WTC11 (cell line): ENCODE data around the gene CRACR2A. TPM values are rescaled to one million over a fixed set of nuclear protein-coding genes. Genes with fewer than 3 reads are reported as not detected.

Source experiments
- ATAC-seq: fragments of 200-7000 bp; cut with Tn5 transposase; 2 replicates; pipeline ENCODE4 v1.10.0; 2021; ENCODE audit warnings: mild to moderate bottlenecking, moderate library complexity
- CTCF ChIA-PET: fragments of 300-600 bp; sonication (Branson Sonifier 250); formaldehyde crosslinking; loops from one replicate; lab custom pipeline; 2021; ENCODE audit warnings: antibody characterized with exemption; lab: Charles Lee
- POLR2A ChIA-PET: fragments of 350-600 bp; sonication (Branson Sonifier 250); formaldehyde crosslinking; loops from one replicate; lab custom pipeline; 2021; ENCODE audit warnings: antibody characterized with exemption; lab: Charles Lee
- DNase-seq: peaks from one replicate; pipeline ENCODE4 v3.0.0; 2021; ENCODE audit warnings: low spot score
- H3K27ac Mint-ChIP-seq: 2 replicates; pipeline ENCODE4 v1.8.0; 2021; ENCODE audit warnings: mixed read lengths
- H3K27me3 Mint-ChIP-seq: 2 replicates; pipeline ENCODE4 v1.8.0; 2021; ENCODE audit warnings: low read depth, mild to moderate bottlenecking, moderate library complexity, mixed read lengths
- H3K36me3 Mint-ChIP-seq: 2 replicates; pipeline ENCODE4 v1.8.0; 2021; ENCODE audit warnings: mixed read lengths
- H3K4me1 Mint-ChIP-seq: 2 replicates; pipeline ENCODE4 v1.8.0; 2022; ENCODE audit warnings: mixed read lengths
- H3K4me3 Mint-ChIP-seq: 2 replicates; pipeline ENCODE4 v1.8.0; 2021; ENCODE audit warnings: mild to moderate bottlenecking, moderate library complexity, mixed read lengths
- H3K9me3 Mint-ChIP-seq: 2 replicates; pipeline ENCODE4 v1.8.0; 2021; ENCODE audit warnings: mixed read lengths
- CBFB ChIP-seq: sonication (generic); formaldehyde crosslinking; IDR thresholded peaks from 2 replicates; pipeline ENCODE4 v1.8.1; 2022; ENCODE audit warnings: mild to moderate bottlenecking, low read depth, missing genetic modification reagents
- CREM ChIP-seq: sonication (generic); formaldehyde crosslinking; IDR thresholded peaks from 2 replicates; pipeline ENCODE4 v1.8.1; 2022; ENCODE audit warnings: mild to moderate bottlenecking, missing genetic modification reagents, moderate library complexity
- ESRRA ChIP-seq: sonication (generic); formaldehyde crosslinking; IDR thresholded peaks from 2 replicates; pipeline ENCODE4 v1.8.1; 2022; ENCODE audit warnings: mild to moderate bottlenecking, missing genetic modification reagents, borderline replicate concordance
- FOXJ3 ChIP-seq: sonication (generic); formaldehyde crosslinking; IDR thresholded peaks from 2 replicates; pipeline ENCODE4 v1.9.0; 2021; ENCODE audit warnings: missing genetic modification reagents, mild to moderate bottlenecking, borderline replicate concordance
- FOXK1 ChIP-seq: sonication (generic); formaldehyde crosslinking; IDR thresholded peaks from 2 replicates; pipeline ENCODE4 v1.8.0; 2022; ENCODE audit warnings: mild to moderate bottlenecking, moderate library complexity, missing genetic modification reagents
- FOXP1 ChIP-seq: sonication (generic); formaldehyde crosslinking; IDR thresholded peaks from 2 replicates; pipeline ENCODE4 v1.8.0; 2022; ENCODE audit warnings: missing genetic modification reagents, mild to moderate bottlenecking, moderate library complexity, borderline replicate concordance
- JAZF1 ChIP-seq: fragments of 250-450 bp; sonication (Bioruptor Pico); IDR thresholded peaks from 2 replicates; pipeline ENCODE4 v1.9.0; 2021; ENCODE audit warnings: moderate library complexity, mild to moderate bottlenecking, inconsistent platforms
- JUN ChIP-seq: sonication (generic); formaldehyde crosslinking; IDR thresholded peaks from 2 replicates; pipeline ENCODE4 v1.8.0; 2023; ENCODE audit warnings: mild to moderate bottlenecking, missing genetic modification reagents
- MLX ChIP-seq: sonication (generic); formaldehyde crosslinking; IDR thresholded peaks from 2 replicates; pipeline ENCODE4 v1.8.1; 2023; ENCODE audit warnings: mild to moderate bottlenecking, missing genetic modification reagents, moderate library complexity
- NFATC4 ChIP-seq: fragments of 250-450 bp; sonication (Bioruptor Pico); IDR thresholded peaks from 2 replicates; pipeline ENCODE4 v1.9.0; 2021; ENCODE audit warnings: mild to moderate bottlenecking
- NFE2L1 ChIP-seq: sonication (generic); formaldehyde crosslinking; IDR thresholded peaks from 2 replicates; pipeline ENCODE4 v1.8.1; 2023; ENCODE audit warnings: missing genetic modification reagents
- NR2C2 ChIP-seq: sonication (generic); formaldehyde crosslinking; IDR thresholded peaks from 2 replicates; pipeline ENCODE4 v1.8.0; 2022; ENCODE audit warnings: mild to moderate bottlenecking, missing genetic modification reagents
- NR3C1 ChIP-seq: sonication (generic); formaldehyde crosslinking; conservative IDR thresholded peaks from 2 replicates; pipeline ENCODE4 v1.8.1; 2023; ENCODE audit warnings: low read depth, mild to moderate bottlenecking, missing genetic modification reagents
- OVOL2 ChIP-seq: fragments of 250-450 bp; sonication (Bioruptor Pico); IDR thresholded peaks from 2 replicates; pipeline ENCODE4 v1.9.0; 2021; ENCODE audit warnings: mild to moderate bottlenecking, borderline replicate concordance
- RELA ChIP-seq: sonication (generic); formaldehyde crosslinking; IDR thresholded peaks from 2 replicates; pipeline ENCODE4 v1.8.1; 2022; ENCODE audit warnings: missing genetic modification reagents, mild to moderate bottlenecking, borderline replicate concordance
- SOX15 ChIP-seq: fragments of 250-450 bp; sonication (Bioruptor Pico); IDR thresholded peaks from 2 replicates; pipeline ENCODE4 v1.9.0; 2021; ENCODE audit warnings: mild to moderate bottlenecking
- ZBTB21 ChIP-seq: sonication (generic); formaldehyde crosslinking; IDR thresholded peaks from 2 replicates; pipeline ENCODE4 v1.8.1; 2023; ENCODE audit warnings: mild to moderate bottlenecking, missing genetic modification reagents, borderline replicate concordance
- ZNF121 ChIP-seq: sonication (generic); formaldehyde crosslinking; IDR thresholded peaks from 2 replicates; pipeline ENCODE4 v1.8.0; 2023; ENCODE audit warnings: missing genetic modification reagents
- ZNF416 ChIP-seq: fragments of 250-450 bp; sonication (Bioruptor Pico); IDR thresholded peaks from 2 replicates; pipeline ENCODE4 v1.9.0; 2021; ENCODE audit warnings: mild to moderate bottlenecking, inconsistent platforms
- ZSCAN18 ChIP-seq: fragments of 250-450 bp; sonication (Bioruptor Pico); IDR thresholded peaks from 2 replicates; pipeline ENCODE4 v2.1.2; 2022; ENCODE audit warnings: mild to moderate bottlenecking, moderate library complexity
- total RNA-seq: library from RNA; stranded (reverse); gene quantifications from 3 replicates; pipeline ENCODE4 v1.2.3, GENCODE V29; 2021
- TF ChIP-seq, protein P1 (sequence below): fragments of 250-450 bp; sonication (Bioruptor Pico); IDR thresholded peaks from 2 replicates; pipeline ENCODE4 v1.9.0; 2021; ENCODE audit warnings: mild to moderate bottlenecking, borderline replicate concordance
- TF ChIP-seq, protein P2 (sequence below): sonication (generic); formaldehyde crosslinking; IDR thresholded peaks from 2 replicates; pipeline ENCODE4 v1.8.1; 2023; ENCODE audit warnings: mild to moderate bottlenecking, missing genetic modification reagents, borderline replicate concordance
- TF ChIP-seq, protein P3 (sequence below): sonication (generic); formaldehyde crosslinking; IDR thresholded peaks from 2 replicates; pipeline ENCODE4 v1.8.1; 2023; ENCODE audit warnings: mild to moderate bottlenecking, missing genetic modification reagents

The CRACR2A gene
- total RNA-seq, 1 experiment from 2014 or later: 2.6 TPM

DNA sequence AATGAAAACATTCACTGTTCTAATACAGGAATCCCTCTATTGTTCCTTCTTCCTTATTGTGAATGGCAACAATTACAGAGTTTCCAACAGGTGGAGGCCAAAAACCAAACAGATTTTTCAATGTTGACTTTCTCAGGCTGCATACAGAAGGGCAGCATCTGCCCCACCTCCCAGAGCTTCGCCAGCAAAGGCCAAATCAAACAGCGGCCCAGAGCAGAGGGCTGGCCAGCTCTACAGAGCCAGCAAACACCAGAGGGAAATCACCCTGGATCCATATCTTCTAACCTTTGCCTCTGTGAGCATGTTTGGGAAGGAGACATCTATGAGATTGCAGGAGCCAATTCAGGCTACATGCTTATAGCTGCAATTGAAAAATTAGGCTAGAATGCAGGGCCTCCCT is 4.4 kb upstream of the CRACR2A start:
- ChIA-PET POLR2A (no interaction called here), CTCF (interaction anchor here (1.0 kb wide), 1 partner anchor 456 kb away, joined by 3 read pairs; no protein-coding TSS in a partner anchor)
- H3K9me3 Mint-ChIP-seq: 0 out of 2 replicates have a peak, but pooled peaks cover 11% of the 10 kb centered on the region

GRCh38 chr12:3755898-3756297 is 3.0 kb upstream of the CRACR2A start:
- Mint-ChIP-seq H3K4me1 (peaks cover 8% of the 10 kb centered on the region), H3K4me3 (no peak overlapping the region), H3K27ac (no peak overlapping the region), H3K36me3 (no peaks in the 10 kb centered on the region), H3K9me3 (0 out of 2 replicates have a peak, but pooled peaks cover 11% of the 10 kb centered on the region), H3K27me3 (peaks cover 28% of the 10 kb centered on the region)
- POLR2A ChIA-PET: no interaction called here
- CTCF ChIA-PET: no interaction called here
- DNase-seq (no peak), ATAC-seq (no peak)
- TF ChIP-seq JUN (CRISPR knock-in tag) (no peak), JAZF1 (CRISPR knock-in tag) (no peak), ESRRA (CRISPR knock-in tag) (no peak), FOXP1 (CRISPR knock-in tag) (no peak), NFATC4 (CRISPR knock-in tag) (no peak), ZNF416 (no peak), RELA (CRISPR knock-in tag) (no peak), NFE2L1 (CRISPR knock-in tag) (no peak), CBFB (CRISPR knock-in tag) (no peak), NR3C1 (no peak), CREM (CRISPR knock-in tag) (no peak), ZNF121 (CRISPR knock-in tag) (no peak), FOXJ3 (CRISPR knock-in tag) (no peak), ZBTB21 (CRISPR knock-in tag) (no peak)
- TF ChIP-seq, protein P1, sequence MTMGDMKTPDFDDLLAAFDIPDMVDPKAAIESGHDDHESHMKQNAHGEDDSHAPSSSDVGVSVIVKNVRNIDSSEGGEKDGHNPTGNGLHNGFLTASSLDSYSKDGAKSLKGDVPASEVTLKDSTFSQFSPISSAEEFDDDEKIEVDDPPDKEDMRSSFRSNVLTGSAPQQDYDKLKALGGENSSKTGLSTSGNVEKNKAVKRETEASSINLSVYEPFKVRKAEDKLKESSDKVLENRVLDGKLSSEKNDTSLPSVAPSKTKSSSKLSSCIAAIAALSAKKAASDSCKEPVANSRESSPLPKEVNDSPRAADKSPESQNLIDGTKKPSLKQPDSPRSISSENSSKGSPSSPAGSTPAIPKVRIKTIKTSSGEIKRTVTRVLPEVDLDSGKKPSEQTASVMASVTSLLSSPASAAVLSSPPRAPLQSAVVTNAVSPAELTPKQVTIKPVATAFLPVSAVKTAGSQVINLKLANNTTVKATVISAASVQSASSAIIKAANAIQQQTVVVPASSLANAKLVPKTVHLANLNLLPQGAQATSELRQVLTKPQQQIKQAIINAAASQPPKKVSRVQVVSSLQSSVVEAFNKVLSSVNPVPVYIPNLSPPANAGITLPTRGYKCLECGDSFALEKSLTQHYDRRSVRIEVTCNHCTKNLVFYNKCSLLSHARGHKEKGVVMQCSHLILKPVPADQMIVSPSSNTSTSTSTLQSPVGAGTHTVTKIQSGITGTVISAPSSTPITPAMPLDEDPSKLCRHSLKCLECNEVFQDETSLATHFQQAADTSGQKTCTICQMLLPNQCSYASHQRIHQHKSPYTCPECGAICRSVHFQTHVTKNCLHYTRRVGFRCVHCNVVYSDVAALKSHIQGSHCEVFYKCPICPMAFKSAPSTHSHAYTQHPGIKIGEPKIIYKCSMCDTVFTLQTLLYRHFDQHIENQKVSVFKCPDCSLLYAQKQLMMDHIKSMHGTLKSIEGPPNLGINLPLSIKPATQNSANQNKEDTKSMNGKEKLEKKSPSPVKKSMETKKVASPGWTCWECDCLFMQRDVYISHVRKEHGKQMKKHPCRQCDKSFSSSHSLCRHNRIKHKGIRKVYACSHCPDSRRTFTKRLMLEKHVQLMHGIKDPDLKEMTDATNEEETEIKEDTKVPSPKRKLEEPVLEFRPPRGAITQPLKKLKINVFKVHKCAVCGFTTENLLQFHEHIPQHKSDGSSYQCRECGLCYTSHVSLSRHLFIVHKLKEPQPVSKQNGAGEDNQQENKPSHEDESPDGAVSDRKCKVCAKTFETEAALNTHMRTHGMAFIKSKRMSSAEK (CRISPR knock-in tag): no peak
- TF ChIP-seq, protein P2, sequence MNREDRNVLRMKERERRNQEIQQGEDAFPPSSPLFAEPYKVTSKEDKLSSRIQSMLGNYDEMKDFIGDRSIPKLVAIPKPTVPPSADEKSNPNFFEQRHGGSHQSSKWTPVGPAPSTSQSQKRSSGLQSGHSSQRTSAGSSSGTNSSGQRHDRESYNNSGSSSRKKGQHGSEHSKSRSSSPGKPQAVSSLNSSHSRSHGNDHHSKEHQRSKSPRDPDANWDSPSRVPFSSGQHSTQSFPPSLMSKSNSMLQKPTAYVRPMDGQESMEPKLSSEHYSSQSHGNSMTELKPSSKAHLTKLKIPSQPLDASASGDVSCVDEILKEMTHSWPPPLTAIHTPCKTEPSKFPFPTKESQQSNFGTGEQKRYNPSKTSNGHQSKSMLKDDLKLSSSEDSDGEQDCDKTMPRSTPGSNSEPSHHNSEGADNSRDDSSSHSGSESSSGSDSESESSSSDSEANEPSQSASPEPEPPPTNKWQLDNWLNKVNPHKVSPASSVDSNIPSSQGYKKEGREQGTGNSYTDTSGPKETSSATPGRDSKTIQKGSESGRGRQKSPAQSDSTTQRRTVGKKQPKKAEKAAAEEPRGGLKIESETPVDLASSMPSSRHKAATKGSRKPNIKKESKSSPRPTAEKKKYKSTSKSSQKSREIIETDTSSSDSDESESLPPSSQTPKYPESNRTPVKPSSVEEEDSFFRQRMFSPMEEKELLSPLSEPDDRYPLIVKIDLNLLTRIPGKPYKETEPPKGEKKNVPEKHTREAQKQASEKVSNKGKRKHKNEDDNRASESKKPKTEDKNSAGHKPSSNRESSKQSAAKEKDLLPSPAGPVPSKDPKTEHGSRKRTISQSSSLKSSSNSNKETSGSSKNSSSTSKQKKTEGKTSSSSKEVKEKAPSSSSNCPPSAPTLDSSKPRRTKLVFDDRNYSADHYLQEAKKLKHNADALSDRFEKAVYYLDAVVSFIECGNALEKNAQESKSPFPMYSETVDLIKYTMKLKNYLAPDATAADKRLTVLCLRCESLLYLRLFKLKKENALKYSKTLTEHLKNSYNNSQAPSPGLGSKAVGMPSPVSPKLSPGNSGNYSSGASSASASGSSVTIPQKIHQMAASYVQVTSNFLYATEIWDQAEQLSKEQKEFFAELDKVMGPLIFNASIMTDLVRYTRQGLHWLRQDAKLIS (CRISPR knock-in tag): no peak

More for the DNA sequence above, 4.4 kb upstream of the CRACR2A start:
- ATAC-seq (no peak), DNase-seq (no peak)
- Mint-ChIP-seq H3K4me1 (peaks cover 11% of the 10 kb centered on the region), H3K27me3 (peaks cover 15% of the 10 kb centered on the region), H3K27ac (no peak overlapping the region), H3K36me3 (no peaks in the 10 kb centered on the region), H3K4me3 (no peak overlapping the region)
- TF ChIP-seq FOXK1 (CRISPR knock-in tag) (no peak), ZSCAN18 (no peak), RELA (CRISPR knock-in tag) (no peak), ZNF416 (no peak), FOXJ3 (CRISPR knock-in tag) (no peak), NFATC4 (CRISPR knock-in tag) (no peak), SOX15 (CRISPR knock-in tag) (no peak), NR2C2 (CRISPR knock-in tag) (no peak), OVOL2 (CRISPR knock-in tag) (no peak), ESRRA (CRISPR knock-in tag) (no peak), MLX (CRISPR knock-in tag) (no peak)
- TF ChIP-seq, protein P3, sequence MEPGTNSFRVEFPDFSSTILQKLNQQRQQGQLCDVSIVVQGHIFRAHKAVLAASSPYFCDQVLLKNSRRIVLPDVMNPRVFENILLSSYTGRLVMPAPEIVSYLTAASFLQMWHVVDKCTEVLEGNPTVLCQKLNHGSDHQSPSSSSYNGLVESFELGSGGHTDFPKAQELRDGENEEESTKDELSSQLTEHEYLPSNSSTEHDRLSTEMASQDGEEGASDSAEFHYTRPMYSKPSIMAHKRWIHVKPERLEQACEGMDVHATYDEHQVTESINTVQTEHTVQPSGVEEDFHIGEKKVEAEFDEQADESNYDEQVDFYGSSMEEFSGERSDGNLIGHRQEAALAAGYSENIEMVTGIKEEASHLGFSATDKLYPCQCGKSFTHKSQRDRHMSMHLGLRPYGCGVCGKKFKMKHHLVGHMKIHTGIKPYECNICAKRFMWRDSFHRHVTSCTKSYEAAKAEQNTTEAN (CRISPR knock-in tag): no peak
